Measurements from ENCODE around the gene PDE11A.

The PDE11A gene

GRCh38 chr2:177604271-177605065 lies 468.1 kb downstream of the PDE11A start:
- no peak overlapping the region for H3K27ac ChIP-seq (ENCODE audit: low read length)
- no peak overlapping the region for H3K4me2 ChIP-seq (ENCODE audit: insufficient read depth, low read length)
- TF ChIP-seq CTCF (IDR thresholded peaks at IDR 0.05; ENCODE audit: borderline replicate concordance, extremely low read depth, low read length, poor library complexity, severe bottlenecking) (peak; percentile 78), EZH2 (IDR thresholded peaks at IDR 0.05; ENCODE audit: borderline replicate concordance, low read depth, low read length, severe bottlenecking) (no peak)
- no peak overlapping the region for H3K9ac ChIP-seq (ENCODE audit: low read depth, low read length)
- no peaks in the 10 kb centered on the region for H3K36me3 ChIP-seq (ENCODE audit: insufficient read depth, low read length)
- no peaks in the 10 kb centered on the region for H3K79me2 ChIP-seq (ENCODE audit: insufficient read depth, low read length)
- peak overlapping the region; percentile 31; the same call in 1 of the 2 replicates for H2AFZ ChIP-seq (ENCODE audit: low read depth, low read length)
- H3K27me3 ChIP-seq (ENCODE audit: insufficient read depth, low read length, poor library complexity): no peaks in the 10 kb centered on the region
- DNase-seq: peak; percentile 12
- H3K4me3 ChIP-seq (ENCODE audit: low read depth in 1 of 2, low read length in 2 of 2): no peak overlapping the region
- H4K20me1 ChIP-seq (ENCODE audit: insufficient read depth, low read length): no peaks in the 10 kb centered on the region
- no peaks in the 10 kb centered on the region for H3K9me3 ChIP-seq (ENCODE audit: insufficient read depth, low read length, severe bottlenecking)
- ATAC-seq (ENCODE audit: insufficient read depth, low read depth): peak; percentile 68
- H3K4me1 ChIP-seq (ENCODE audit: insufficient read depth, low read length): 0 out of 2 replicates have a peak, but pooled peaks cover 3% of the 10 kb centered on the region

GRCh38 chr2:177603768-177604167 lies 468.8 kb downstream of the PDE11A start:
- no peaks in the 10 kb centered on the region for H3K79me2 ChIP-seq (ENCODE audit: insufficient read depth, low read length)
- no peak overlapping the region for H3K9ac ChIP-seq (ENCODE audit: low read depth, low read length)
- H3K36me3 ChIP-seq (ENCODE audit: insufficient read depth, low read length): no peaks in the 10 kb centered on the region
- H3K4me1 ChIP-seq (ENCODE audit: insufficient read depth, low read length): 0 out of 2 replicates have a peak, but pooled peaks cover 3% of the 10 kb centered on the region
- H2AFZ ChIP-seq (ENCODE audit: low read depth, low read length): 0 out of 2 replicates have a peak overlapping the region, but pooled peaks have one; percentile 31
- no peak for ATAC-seq (ENCODE audit: insufficient read depth, low read depth)
- H4K20me1 ChIP-seq (ENCODE audit: insufficient read depth, low read length): no peaks in the 10 kb centered on the region
- no peak for TF ChIP-seq CTCF (IDR thresholded peaks at IDR 0.05; ENCODE audit: borderline replicate concordance, extremely low read depth, low read length, poor library complexity, severe bottlenecking)
- no peak for TF ChIP-seq EZH2 (IDR thresholded peaks at IDR 0.05; ENCODE audit: borderline replicate concordance, low read depth, low read length, severe bottlenecking)
- no peak overlapping the region for H3K4me3 ChIP-seq (ENCODE audit: low read depth in 1 of 2, low read length in 2 of 2)
- no peak overlapping the region for H3K4me2 ChIP-seq (ENCODE audit: insufficient read depth, low read length)
- no peaks in the 10 kb centered on the region for H3K27me3 ChIP-seq (ENCODE audit: insufficient read depth, low read length, poor library complexity)
- no peaks in the 10 kb centered on the region for H3K9me3 ChIP-seq (ENCODE audit: insufficient read depth, low read length, severe bottlenecking)
- no peak overlapping the region for H3K27ac ChIP-seq (ENCODE audit: low read length)
- no peak for DNase-seq

- ATAC-seq (ENCODE audit: insufficient read depth, low read depth) (no peak), DNase-seq (no peak)
- no peak overlapping the region for H3K9ac ChIP-seq (ENCODE audit: low read depth, low read length)
- no peaks in the 10 kb centered on the region for H3K36me3 ChIP-seq (ENCODE audit: insufficient read depth, low read length)
- H4K20me1 ChIP-seq (ENCODE audit: insufficient read depth, low read length): no peaks in the 10 kb centered on the region
- H3K4me2 ChIP-seq (ENCODE audit: insufficient read depth, low read length): no peak overlapping the region
- TF ChIP-seq CTCF (IDR thresholded peaks at IDR 0.05; ENCODE audit: borderline replicate concordance, extremely low read depth, low read length, poor library complexity, severe bottlenecking) (no peak), EZH2 (IDR thresholded peaks at IDR 0.05; ENCODE audit: borderline replicate concordance, low read depth, low read length, severe bottlenecking) (no peak)
- no peak overlapping the region for H3K4me3 ChIP-seq (ENCODE audit: low read depth in 1 of 2, low read length in 2 of 2)
- H2AFZ ChIP-seq (ENCODE audit: low read depth, low read length): no peak overlapping the region
- H3K79me2 ChIP-seq (ENCODE audit: insufficient read depth, low read length): no peaks in the 10 kb centered on the region
- H3K27ac ChIP-seq (ENCODE audit: low read length): no peak overlapping the region
- no peaks in the 10 kb centered on the region for H3K9me3 ChIP-seq (ENCODE audit: insufficient read depth, low read length, severe bottlenecking)
- H3K27me3 ChIP-seq (ENCODE audit: insufficient read depth, low read length, poor library complexity): no peaks in the 10 kb centered on the region
- 0 out of 2 replicates have a peak, but pooled peaks cover 3% of the 10 kb centered on the region for H3K4me1 ChIP-seq (ENCODE audit: insufficient read depth, low read length)
These were observed 469.4 kb downstream of the PDE11A start for GRCh38 chr2:177603181-177603580.

All from DND-41 (cell line).